HepG2 (cell line): ENCODE measurements around the gene ECHDC1. TPM values are rescaled to one million over a fixed set of nuclear protein-coding genes. Genes with fewer than 3 reads are reported as not detected.

Experiments
- ATF7-NPFF ChIP-seq: sonication (generic); formaldehyde crosslinking; IDR thresholded peaks from 2 replicates; pipeline ENCODE4 v1.8.1; 2023; ENCODE audit warnings: mild to moderate bottlenecking, low read depth, missing genetic modification reagents, moderate library complexity
- BRCA1 ChIP-seq: sonication (generic); formaldehyde crosslinking; IDR thresholded peaks from 2 replicates; pipeline ENCODE4 v1.4.0; 2020; ENCODE audit warnings: missing genetic modification reagents
- CC2D1A ChIP-seq: sonication (generic); formaldehyde crosslinking; IDR thresholded peaks from 2 replicates; pipeline ENCODE4 v1.8.1; 2023; ENCODE audit warnings: mild to moderate bottlenecking, missing genetic modification reagents
- FOXJ3 ChIP-seq: sonication (generic); formaldehyde crosslinking; IDR thresholded peaks from 2 replicates; pipeline ENCODE4 v1.4.0; 2020; ENCODE audit warnings: missing genetic modification reagents, mild to moderate bottlenecking, borderline replicate concordance
- FOXP1 ChIP-seq, 2 experiments: fragments of 450-650 bp in 1 of 2; IDR thresholded peaks; 2 replicates each; pipeline ENCODE4 v1.6.1; 2017 to 2018; ENCODE audit warnings: antibody characterized with exemption in 1 of 2
- HIC2 ChIP-seq: sonication (generic); formaldehyde crosslinking; IDR thresholded peaks from 2 replicates; pipeline ENCODE4 v1.9.0; 2022; ENCODE audit warnings: low read depth, missing genetic modification reagents
- HOXA9 ChIP-seq: sonication (generic); formaldehyde crosslinking; IDR thresholded peaks from 2 replicates; pipeline ENCODE4 v1.8.1; 2022; ENCODE audit warnings: missing genetic modification reagents, mild to moderate bottlenecking, moderate library complexity, borderline replicate concordance
- KDM6A ChIP-seq: IDR thresholded peaks from 2 replicates; pipeline ENCODE4 v1.6.1; 2016; ENCODE audit warnings: low read depth
- MTF2 ChIP-seq: sonication (generic); formaldehyde crosslinking; IDR thresholded peaks from 2 replicates; pipeline ENCODE4 v1.5.0; 2020; ENCODE audit warnings: missing genetic modification reagents, borderline replicate concordance
- NR2C2 ChIP-seq: sonication (generic); formaldehyde crosslinking; IDR thresholded peaks from 2 replicates; pipeline ENCODE4 v1.4.0; 2020; ENCODE audit warnings: missing genetic modification reagents, mild to moderate bottlenecking, moderate library complexity, borderline replicate concordance
- PCBP1 ChIP-seq: fragments of 200-400 bp; formaldehyde crosslinking; IDR thresholded peaks from 2 replicates; pipeline ENCODE4 v1.6.1; 2017; ENCODE audit warnings: mild to moderate bottlenecking, low read depth, low read length, borderline replicate concordance
- POGZ ChIP-seq: sonication (generic); formaldehyde crosslinking; IDR thresholded peaks from 2 replicates; pipeline ENCODE4 v1.4.0; 2020; ENCODE audit warnings: mild to moderate bottlenecking, missing genetic modification reagents
- POLR2G ChIP-seq: fragments of 200-400 bp; formaldehyde crosslinking; IDR thresholded peaks from 2 replicates; pipeline ENCODE4 v1.6.1; 2018; ENCODE audit warnings: mild to moderate bottlenecking, low read depth, low read length, moderate library complexity
- SP1 ChIP-seq, 2 experiments: fragments of 450-650 bp in 1 of 2; sonication (generic) in 1 of 2; formaldehyde crosslinking in 1 of 2; IDR thresholded peaks; 2 replicates each; pipeline versions ENCODE4 v1.4.0 to v1.6.1; 2016 to 2020; ENCODE audit warnings: missing genetic modification reagents in 1 of 2
- TERF1 ChIP-seq: sonication (generic); formaldehyde crosslinking; IDR thresholded peaks from 2 replicates; pipeline ENCODE4 v1.8.0; 2022; ENCODE audit warnings: mild to moderate bottlenecking, missing genetic modification reagents, moderate library complexity
- ZBTB1 ChIP-seq: sonication (generic); formaldehyde crosslinking; IDR thresholded peaks from 2 replicates; pipeline ENCODE4 v1.4.0; 2020; ENCODE audit warnings: missing genetic modification reagents, borderline replicate concordance
- ZBTB8A ChIP-seq: sonication (generic); formaldehyde crosslinking; IDR thresholded peaks from 2 replicates; pipeline ENCODE4 v1.4.0; 2020; ENCODE audit warnings: mild to moderate bottlenecking, low read depth, missing genetic modification reagents, borderline replicate concordance
- ZKSCAN8 ChIP-seq: IDR thresholded peaks from 2 replicates; pipeline ENCODE4 v1.6.1; 2016; ENCODE audit warnings: borderline replicate concordance, missing genetic modification reagents, missing compliant biosample characterization
- ZNF143 ChIP-seq: sonication (generic); formaldehyde crosslinking; IDR thresholded peaks from 2 replicates; pipeline ENCODE4 v1.4.0; 2020; ENCODE audit warnings: missing genetic modification reagents
- ZNF607 ChIP-seq: sonication (generic); formaldehyde crosslinking; IDR thresholded peaks from 2 replicates; pipeline ENCODE4 v1.5.1; 2020; ENCODE audit warnings: missing genetic modification reagents, mild to moderate bottlenecking, borderline replicate concordance
- ZNF746 ChIP-seq: sonication (generic); formaldehyde crosslinking; IDR thresholded peaks from 2 replicates; pipeline ENCODE4 v1.8.0; 2022; ENCODE audit warnings: mild to moderate bottlenecking, missing genetic modification reagents
- polyA plus RNA-seq, 8 experiments: library from polyadenylated mRNA; depleted of rRNA in 3 of 8; stranded (reverse) in 7 of 8; unstranded in 1 of 8; fragments of >200 nt; fragmentation: Illumina TruSeq in 4 of 8; extraction: Trizol in 4 of 8; gene quantifications; 2 replicates each; pipeline versions ENCODE4 v1.2.1 to v1.2.3, GENCODE V29; 2011 to 2016; ENCODE audit warnings: low read depth in 4 of 8, missing spikeins in 1 of 8, mixed read lengths in 1 of 8; ENCODE audit not compliant: insufficient read depth in 1 of 8
- total RNA-seq, 5 experiments: library from RNA; depleted of rRNA; stranded (reverse); fragments of >200 nt; fragmentation: Illumina TruSeq; extraction: Trizol; gene quantifications; 2 replicates each; pipeline ENCODE4 v1.2.3, GENCODE V29; 2016; ENCODE audit warnings: low read depth in 1 of 5
- TF ChIP-seq, protein P1 (sequence below): IDR thresholded peaks from 2 replicates; pipeline ENCODE4 v1.6.1; 2016

ECHDC1 gene
- total and polyA plus RNA-seq, 2 of the 13 experiments (the other 11 are each of a cell fraction or from before 2014, with no cell fraction given) = 32.8 to 98.1 TPM

- TF ChIP-seq BRCA1 (no peak), ZNF607 (CRISPR knock-in tag) (no peak), FOXJ3 (CRISPR knock-in tag) (no peak), PCBP1 (no peak), FOXP1 (IDR thresholded peaks at IDR 0.05) (no peak), FOXP1 (CRISPR knock-in tag; IDR thresholded peaks at IDR 0.05) (peak; percentile 16; the same call in 1 of the 2 replicates), CC2D1A (CRISPR knock-in tag) (no peak), ZKSCAN8 (CRISPR knock-in tag) (no peak), KDM6A (CRISPR knock-in tag) (no peak), HIC2 (CRISPR knock-in tag) (no peak), ATF7-NPFF (CRISPR knock-in tag) (no peak), ZNF143 (CRISPR knock-in tag) (no peak), POLR2G (no peak), POGZ (CRISPR knock-in tag) (no peak), NR2C2 (CRISPR knock-in tag) (no peak), TERF1 (CRISPR knock-in tag) (no peak), MTF2 (CRISPR knock-in tag) (no peak), ZBTB8A (CRISPR knock-in tag) (no peak), ZNF746 (CRISPR knock-in tag) (no peak), ZBTB1 (CRISPR knock-in tag) (no peak), HOXA9 (CRISPR knock-in tag) (no peak), SP1 (IDR thresholded peaks at IDR 0.05) (no peak), SP1 (CRISPR knock-in tag; IDR thresholded peaks at IDR 0.05) (no peak)
- TF ChIP-seq, protein P1, sequence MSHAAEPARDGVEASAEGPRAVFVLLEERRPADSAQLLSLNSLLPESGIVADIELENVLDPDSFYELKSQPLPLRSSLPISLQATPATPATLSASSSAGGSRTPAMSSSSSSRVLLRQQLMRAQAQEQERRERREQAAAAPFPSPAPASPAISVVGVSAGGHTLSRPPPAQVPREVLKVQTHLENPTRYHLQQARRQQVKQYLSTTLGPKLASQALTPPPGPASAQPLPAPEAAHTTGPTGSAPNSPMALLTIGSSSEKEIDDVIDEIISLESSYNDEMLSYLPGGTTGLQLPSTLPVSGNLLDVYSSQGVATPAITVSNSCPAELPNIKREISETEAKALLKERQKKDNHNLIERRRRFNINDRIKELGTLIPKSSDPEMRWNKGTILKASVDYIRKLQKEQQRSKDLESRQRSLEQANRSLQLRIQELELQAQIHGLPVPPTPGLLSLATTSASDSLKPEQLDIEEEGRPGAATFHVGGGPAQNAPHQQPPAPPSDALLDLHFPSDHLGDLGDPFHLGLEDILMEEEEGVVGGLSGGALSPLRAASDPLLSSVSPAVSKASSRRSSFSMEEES (CRISPR knock-in tag) = no peak
These were observed 988 bp downstream of the ECHDC1 start (continued) for GRCh38 chr6:127342296-127342945.
